ENCODE measurements around the gene TAAR6. TPM values are rescaled to one million over a fixed set of nuclear protein-coding genes. Genes with fewer than 3 reads are reported as not detected.

Gene TAAR6
- not detected in 2 replicates for total RNA-seq

GRCh38 chr6:132570221-132570777, at the start of gene TAAR6:
TSS of gene TAAR6 (plus strand) at chr6:132570322. CDS start at chr6:132570322, 0 bp downstream.

GRCh38 chr6:132537977-132538376, 32.1 kb upstream of the TAAR6 start, which contains the start of gene TAAR9:
TSS of gene TAAR9 (plus strand) at chr6:132538277. CDS start at chr6:132538290, 13 bp downstream.

GRCh38 chr6:132552372-132552771, 17.8 kb upstream of the TAAR6 start, which contains the start of gene TAAR8:
TSS of gene TAAR8 (plus strand) at chr6:132552672. CDS start at chr6:132552693, 21 bp downstream.

GRCh38 chr6:132589454-132589853, 19.3 kb downstream of the TAAR6 start, which contains the start of gene TAAR5:
TSS of gene TAAR5 (minus strand) at chr6:132589741. CDS start at chr6:132589686, 55 bp downstream.

Other genes starting within 250 kb of the TAAR6 start
- gene MOXD1, start 168.8 kb upstream of the TAAR6 start, total RNA-seq, result 118 and 199 TPM in 2 replicates
- gene STX7, start 57.2 kb upstream of the TAAR6 start, total RNA-seq, result 37.8 and 39.7 TPM in 2 replicates
- not detected in 2 replicates for gene TAAR9, start 32.0 kb upstream of the TAAR6 start, total RNA-seq
- not detected in 2 replicates for gene TAAR8, start 17.6 kb upstream of the TAAR6 start, total RNA-seq
- gene TAAR5, start 19.4 kb downstream of the TAAR6 start, total RNA-seq, result not detected in 2 replicates
- gene TAAR2, start 54.0 kb downstream of the TAAR6 start, total RNA-seq, result not detected in 2 replicates
- gene TAAR1, start 88.9 kb downstream of the TAAR6 start, total RNA-seq, result not detected in 2 replicates
- gene VNN1, start 143.7 kb downstream of the TAAR6 start, total RNA-seq, result not detected in 2 replicates
- 0.29 and 0.50 TPM in 2 replicates for gene VNN2, start 187.6 kb downstream of the TAAR6 start, total RNA-seq
- 6.0 and 11.5 TPM in 2 replicates for gene SLC18B1, start 228.3 kb downstream of the TAAR6 start, total RNA-seq
- gene RPS12, start 244.2 kb downstream of the TAAR6 start, total RNA-seq, result 1,070 and 1,411 TPM in 2 replicates

Data from smooth muscle cell of trachea (primary cell).